Thoracic aorta (tissue), 2 donors: ENCODE data around the gene NIFK. TPM values are rescaled to one million over a fixed set of nuclear protein-coding genes. Genes with fewer than 3 reads are reported as not detected.

Experiments
- ATAC-seq: fragments of 150-250 bp; one replicate; pipeline ENCODE4 v1.8.0; 2017; ENCODE audit warnings: low read depth; ENCODE audit not compliant: insufficient number of reproducible peaks, low FRiP score
- DNase-seq: peaks from one replicate; pipeline ENCODE4 v3.0.0-alpha.2; 2020; ENCODE audit warnings: low spot score
- H3K27ac ChIP-seq, 2 donors: fragments of 200-600 bp; sonication (generic); 1 replicate in 1 of 2; 2 replicates in 1 of 2; pipeline ENCODE4 v1.5.1; 2016; ENCODE audit warnings: mild to moderate bottlenecking in 2 of 2, moderate library complexity in 2 of 2
- H3K27me3 ChIP-seq: fragments of 200-600 bp; sonication (generic); replicated peaks from 2 replicates; pipeline ENCODE4 v1.6.0; 2016; ENCODE audit warnings: mild to moderate bottlenecking; ENCODE audit not compliant: insufficient read depth
- H3K36me3 ChIP-seq: fragments of 200-600 bp; sonication (generic); one replicate; pipeline ENCODE4 v1.5.1; 2016
- H3K4me1 ChIP-seq, 2 donors: fragments of 200-600 bp; sonication (generic); 1 replicate in 1 of 2; 2 replicates in 1 of 2; pipeline versions ENCODE4 v1.5.1 to v1.6.0; 2016; ENCODE audit warnings: low read depth in 2 of 2, mild to moderate bottlenecking in 1 of 2; ENCODE audit not compliant: control insufficient read depth in 1 of 2
- H3K4me3 ChIP-seq: fragments of 200-600 bp; sonication (generic); 2 replicates; pipeline ENCODE4 v1.5.1; 2016; ENCODE audit warnings: mild to moderate bottlenecking
- H3K9me3 ChIP-seq: fragments of 200-600 bp; sonication (generic); 2 replicates; pipeline ENCODE4 v1.5.1; 2016
- total RNA-seq, 2 donors: library from RNA; depleted of rRNA; stranded (reverse); fragments of >200 nt; gene quantifications; one replicate each; pipeline versions ENCODE4 v1.1.0 to v1.2.3, GENCODE V29; 2016
- TF ChIP-seq, protein P1 (sequence below): fragments of 200-600 bp; sonication (generic); IDR thresholded peaks from one replicate; pipeline ENCODE4 v1.5.1; 2019; ENCODE audit warnings: antibody characterized with exemption

NIFK gene
- 10 to 100 TPM; 34.9 to 83.2 TPM for total RNA-seq

- no peaks in the 10 kb centered on the region for H3K9me3 ChIP-seq
- peak; percentile 96 for DNase-seq
- peak; percentile 84 for ATAC-seq
- H3K36me3 ChIP-seq = no peaks in the 10 kb centered on the region
- H3K27ac ChIP-seq = peak within 1 kb of the TSS; percentile 81 to 84
- TF ChIP-seq, protein P1, sequence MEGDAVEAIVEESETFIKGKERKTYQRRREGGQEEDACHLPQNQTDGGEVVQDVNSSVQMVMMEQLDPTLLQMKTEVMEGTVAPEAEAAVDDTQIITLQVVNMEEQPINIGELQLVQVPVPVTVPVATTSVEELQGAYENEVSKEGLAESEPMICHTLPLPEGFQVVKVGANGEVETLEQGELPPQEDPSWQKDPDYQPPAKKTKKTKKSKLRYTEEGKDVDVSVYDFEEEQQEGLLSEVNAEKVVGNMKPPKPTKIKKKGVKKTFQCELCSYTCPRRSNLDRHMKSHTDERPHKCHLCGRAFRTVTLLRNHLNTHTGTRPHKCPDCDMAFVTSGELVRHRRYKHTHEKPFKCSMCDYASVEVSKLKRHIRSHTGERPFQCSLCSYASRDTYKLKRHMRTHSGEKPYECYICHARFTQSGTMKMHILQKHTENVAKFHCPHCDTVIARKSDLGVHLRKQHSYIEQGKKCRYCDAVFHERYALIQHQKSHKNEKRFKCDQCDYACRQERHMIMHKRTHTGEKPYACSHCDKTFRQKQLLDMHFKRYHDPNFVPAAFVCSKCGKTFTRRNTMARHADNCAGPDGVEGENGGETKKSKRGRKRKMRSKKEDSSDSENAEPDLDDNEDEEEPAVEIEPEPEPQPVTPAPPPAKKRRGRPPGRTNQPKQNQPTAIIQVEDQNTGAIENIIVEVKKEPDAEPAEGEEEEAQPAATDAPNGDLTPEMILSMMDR = peak; percentile 16
- H3K4me3 ChIP-seq = peak within 1 kb of the TSS; percentile 100
- H3K27me3 ChIP-seq = no peaks in the 10 kb centered on the region
- H3K4me1 ChIP-seq = peaks cover 7 to 18% of the 10 kb centered on the region in 2 donors
Observed at GRCh38 chr2:121736462-121737336, at the start of gene NIFK. Gene NIFK, minus strand, starts transcription at chr2:121736875. Its CDS starts 25 bp downstream, at chr2:121736850.

GRCh38 chr2:121783180-121783579 is 46.5 kb upstream of the NIFK start:
- DNase-seq (no peak), ATAC-seq (no peak)
- Histone ChIP-seq H3K27ac (no peak overlapping the region), H3K36me3 (no peaks in the 10 kb centered on the region), H3K4me3 (no peak overlapping the region), H3K27me3 (no peaks in the 10 kb centered on the region), H3K9me3 (no peaks in the 10 kb centered on the region), H3K4me1 (no peaks in the 10 kb centered on the region)
- TF ChIP-seq, protein P1 = no peak

GRCh38 chr2:121778741-121779487 is 42.2 kb upstream of the NIFK start:
- DNase-seq = no peak

GRCh38 chr2:121777699-121778058 is 41.0 kb upstream of the NIFK start:
- no peaks in the 10 kb centered on the region for H3K27me3 ChIP-seq
- TF ChIP-seq, protein P1 = no peak
- H3K4me3 ChIP-seq = no peak overlapping the region
- H3K36me3 ChIP-seq = no peaks in the 10 kb centered on the region
- DNase-seq (no peak), ATAC-seq (no peak)
- H3K4me1 ChIP-seq = no peaks in the 10 kb centered on the region
- H3K27ac ChIP-seq = no peak overlapping the region
- no peaks in the 10 kb centered on the region for H3K9me3 ChIP-seq

More at GRCh38 chr2:121778741-121779487, 42.2 kb upstream of the NIFK start:
- no peak for ATAC-seq
- Histone ChIP-seq H3K4me1 (no peaks in the 10 kb centered on the region), H3K27ac (no peak overlapping the region), H3K4me3 (no peak overlapping the region), H3K9me3 (no peaks in the 10 kb centered on the region), H3K36me3 (no peaks in the 10 kb centered on the region), H3K27me3 (no peaks in the 10 kb centered on the region)
- TF ChIP-seq, protein P1 = no peak
